Measurements from ENCODE around the gene MGMT.

GRCh38 chr10:129809431-129809830 is 342.4 kb downstream of the MGMT start:
- TF ChIP-seq CTCF (conservative IDR thresholded peaks at IDR 0.05) = no peak
- no peak for TF ChIP-seq EZH2 (IDR thresholded peaks at IDR 0.05; ENCODE audit: low read depth)

All from PC-9 (cell line).